ENCODE data around the gene ZFAND3.

Gene ZFAND3

DNA sequence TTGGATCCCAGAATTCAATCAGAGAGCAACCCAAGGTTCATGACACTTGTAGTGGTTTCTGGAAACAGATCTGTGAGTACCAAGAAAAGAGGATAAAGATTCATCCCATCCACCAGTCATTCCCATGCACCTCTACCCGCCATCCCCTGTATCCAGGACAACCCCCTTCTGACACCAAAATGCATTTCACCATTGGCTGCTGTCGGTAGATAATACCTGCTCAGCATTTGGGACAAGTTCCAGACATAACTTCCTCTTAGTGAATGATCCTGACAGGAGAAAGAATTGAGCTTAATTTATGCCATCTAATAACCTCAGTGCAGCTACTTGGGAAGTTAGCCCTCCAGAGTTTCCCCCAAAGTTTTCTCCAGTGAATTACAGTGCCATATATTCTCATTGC lies 329.1 kb downstream of the ZFAND3 start:
- no peaks in the 10 kb centered on the region for H3K9me3 Mint-ChIP-seq
- no peak overlapping the region for H3K27ac Mint-ChIP-seq

DNA sequence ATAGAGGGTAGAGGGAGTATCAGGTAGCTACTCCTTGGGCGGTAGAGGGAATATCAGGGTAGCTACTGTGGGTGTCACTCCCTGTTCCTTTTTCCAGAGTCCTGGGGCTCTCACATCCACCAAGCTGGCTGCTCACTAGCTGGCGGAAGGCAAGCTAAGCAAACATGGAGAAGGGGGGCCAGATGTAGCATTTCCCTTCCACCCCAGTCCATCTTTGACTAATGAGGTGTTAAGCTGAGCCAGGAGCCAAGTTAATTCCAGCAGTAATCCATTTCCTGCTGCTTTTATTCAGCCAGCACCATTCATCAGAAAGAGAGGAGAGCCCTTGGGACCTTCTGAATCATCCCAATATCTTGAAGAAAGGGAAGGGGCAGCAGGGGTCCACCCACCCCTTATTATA lies 330.0 kb downstream of the ZFAND3 start:
- peaks cover 50% of the 10 kb centered on the region for H3K36me3 Mint-ChIP-seq
- ATAC-seq = no peak
- no peak overlapping the region for H3K4me3 Mint-ChIP-seq
- H3K9me3 Mint-ChIP-seq = no peaks in the 10 kb centered on the region
- H3K4me1 Mint-ChIP-seq = peaks cover 6% of the 10 kb centered on the region
- no peak overlapping the region for H3K27ac Mint-ChIP-seq
- no peaks in the 10 kb centered on the region for H3K27me3 Mint-ChIP-seq

More for the DNA sequence above, 329.1 kb downstream of the ZFAND3 start:
- H3K27me3 Mint-ChIP-seq = no peaks in the 10 kb centered on the region
- ATAC-seq = no peak
- peaks cover 6% of the 10 kb centered on the region for H3K4me1 Mint-ChIP-seq
- peaks cover 50% of the 10 kb centered on the region for H3K36me3 Mint-ChIP-seq
- no peak overlapping the region for H3K4me3 Mint-ChIP-seq

- Mint-ChIP-seq H3K9me3 (no peaks in the 10 kb centered on the region), H3K4me1 (peaks cover 6% of the 10 kb centered on the region), H3K36me3 (peaks cover 55% of the 10 kb centered on the region), H3K27me3 (no peaks in the 10 kb centered on the region), H3K4me3 (no peak overlapping the region), H3K27ac (no peak overlapping the region)
- no peak for ATAC-seq
These were observed 330.5 kb downstream of the ZFAND3 start for GRCh38 chr6:38150021-38150420.

- Mint-ChIP-seq H3K9me3 (no peaks in the 10 kb centered on the region), H3K4me3 (no peak overlapping the region), H3K27me3 (no peaks in the 10 kb centered on the region), H3K36me3 (peaks cover 56% of the 10 kb centered on the region), H3K4me1 (peaks cover 5% of the 10 kb centered on the region), H3K27ac (no peak overlapping the region)
- no peak for ATAC-seq
These were observed 331.3 kb downstream of the ZFAND3 start for GRCh38 chr6:38150681-38151296.

DNA sequence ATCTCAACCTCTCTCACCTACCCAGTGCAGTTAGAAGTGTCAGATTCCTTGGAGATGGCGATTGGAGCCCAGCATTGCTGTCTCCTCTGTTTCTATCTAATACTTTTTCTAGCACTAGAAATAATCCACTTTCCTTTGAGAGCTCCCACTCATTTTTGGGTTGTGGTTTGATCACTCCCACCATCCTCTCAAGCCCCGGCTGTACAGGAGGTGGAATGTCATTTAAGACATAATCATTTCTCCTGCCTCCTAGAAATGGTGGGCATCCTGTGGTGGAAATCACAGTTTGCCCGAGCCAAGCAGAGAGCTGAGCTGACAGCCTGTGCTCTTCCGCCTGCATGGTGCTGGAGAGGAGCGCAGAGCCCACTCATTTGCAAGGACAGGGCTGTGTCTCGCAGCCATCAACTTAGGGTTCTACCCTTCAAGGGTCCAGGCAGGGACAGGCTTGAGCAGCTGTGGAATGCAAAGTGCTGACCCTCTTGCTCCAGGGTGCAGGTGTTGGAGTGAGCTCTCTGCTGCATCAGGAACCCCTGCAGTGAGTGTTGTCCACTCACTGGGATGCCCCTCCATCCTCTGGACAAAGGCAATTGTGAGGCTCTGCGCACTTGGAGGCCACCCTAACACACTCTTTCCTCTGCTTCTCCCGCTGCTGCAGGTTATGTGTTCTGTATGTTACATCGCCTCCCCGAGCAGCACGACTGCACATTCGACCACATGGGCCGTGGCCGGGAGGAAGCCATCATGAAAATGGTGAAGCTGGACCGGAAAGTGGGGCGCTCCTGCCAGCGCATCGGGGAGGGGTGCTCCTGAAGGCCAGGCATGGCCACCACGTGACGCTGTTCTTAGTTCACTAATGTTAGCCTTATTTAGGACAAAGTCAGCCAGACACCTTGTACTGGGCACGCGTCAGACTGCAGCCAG lies 332.3 kb downstream of the ZFAND3 start:
- H3K27ac Mint-ChIP-seq = no peak overlapping the region

DNA sequence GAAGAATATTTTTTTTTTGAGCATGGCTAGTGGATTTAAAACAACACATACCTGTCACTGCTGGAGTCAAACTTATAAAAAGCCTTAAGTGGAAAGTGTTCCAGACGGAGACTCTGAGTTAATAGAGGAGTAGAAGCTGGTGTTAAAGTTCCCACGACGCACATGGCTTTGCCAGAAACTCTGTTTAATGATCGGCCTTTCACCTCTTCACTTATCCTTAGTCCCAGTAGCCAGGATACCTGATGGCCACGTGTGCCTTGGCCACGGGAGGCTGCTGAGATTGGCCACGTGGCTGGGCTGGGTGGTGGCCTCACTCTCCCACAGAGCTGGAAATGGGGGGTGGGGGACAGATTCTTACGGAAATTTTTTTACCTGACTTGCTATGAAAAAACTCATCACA lies 333.1 kb downstream of the ZFAND3 start:
- no peak overlapping the region for H3K4me3 Mint-ChIP-seq
- H3K27ac Mint-ChIP-seq = no peak overlapping the region
- no peak for ATAC-seq
- peaks cover 46% of the 10 kb centered on the region for H3K36me3 Mint-ChIP-seq
- no peaks in the 10 kb centered on the region for H3K27me3 Mint-ChIP-seq
- no peaks in the 10 kb centered on the region for H3K4me1 Mint-ChIP-seq
- no peaks in the 10 kb centered on the region for H3K9me3 Mint-ChIP-seq

More for the DNA sequence above, 332.3 kb downstream of the ZFAND3 start:
- Mint-ChIP-seq H3K36me3 (peaks cover 45% of the 10 kb centered on the region), H3K9me3 (no peaks in the 10 kb centered on the region), H3K4me3 (no peak overlapping the region), H3K4me1 (no peaks in the 10 kb centered on the region), H3K27me3 (no peaks in the 10 kb centered on the region)
- ATAC-seq = no peak

- Mint-ChIP-seq H3K36me3 (peaks cover 48% of the 10 kb centered on the region), H3K4me3 (no peak overlapping the region), H3K9me3 (peaks cover 3% of the 10 kb centered on the region), H3K27ac (no peak overlapping the region), H3K27me3 (no peaks in the 10 kb centered on the region), H3K4me1 (no peaks in the 10 kb centered on the region)
- ATAC-seq = no peak
These were observed 333.7 kb downstream of the ZFAND3 start for GRCh38 chr6:38153076-38153797.

GRCh38 chr6:38153798-38154345 lies 334.3 kb downstream of the ZFAND3 start:
- Mint-ChIP-seq H3K9me3 (peaks cover 6% of the 10 kb centered on the region), H3K4me3 (no peak overlapping the region), H3K36me3 (peaks cover 53% of the 10 kb centered on the region), H3K27ac (no peak overlapping the region), H3K4me1 (no peaks in the 10 kb centered on the region), H3K27me3 (no peaks in the 10 kb centered on the region)
- no peak for ATAC-seq

GRCh38 chr6:38154731-38155130 lies 335.2 kb downstream of the ZFAND3 start:
- Mint-ChIP-seq H3K4me1 (no peaks in the 10 kb centered on the region), H3K27ac (no peak overlapping the region), H3K4me3 (no peak overlapping the region), H3K36me3 (peaks cover 54% of the 10 kb centered on the region), H3K9me3 (peaks cover 10% of the 10 kb centered on the region), H3K27me3 (no peaks in the 10 kb centered on the region)
- ATAC-seq = no peak

- Mint-ChIP-seq H3K9me3 (peaks cover 10% of the 10 kb centered on the region), H3K27ac (no peak overlapping the region), H3K4me1 (no peaks in the 10 kb centered on the region), H3K36me3 (peaks cover 59% of the 10 kb centered on the region), H3K4me3 (no peak overlapping the region), H3K27me3 (no peaks in the 10 kb centered on the region)
- no peak for ATAC-seq
These were observed 335.6 kb downstream of the ZFAND3 start for GRCh38 chr6:38155144-38155543.

- Mint-ChIP-seq H3K9me3 (peaks cover 12% of the 10 kb centered on the region), H3K4me3 (no peak overlapping the region), H3K27me3 (no peaks in the 10 kb centered on the region), H3K36me3 (peaks cover 60% of the 10 kb centered on the region), H3K27ac (no peak overlapping the region), H3K4me1 (no peaks in the 10 kb centered on the region)
- no peak for ATAC-seq
These were observed 336.2 kb downstream of the ZFAND3 start for GRCh38 chr6:38155621-38156204.

GRCh38 chr6:38156818-38157565 lies 337.5 kb downstream of the ZFAND3 start:
- no peak for ATAC-seq
- Mint-ChIP-seq H3K27me3 (no peaks in the 10 kb centered on the region), H3K27ac (no peak overlapping the region), H3K4me3 (no peak overlapping the region), H3K36me3 (peaks cover 59% of the 10 kb centered on the region), H3K4me1 (no peaks in the 10 kb centered on the region), H3K9me3 (peaks cover 16% of the 10 kb centered on the region)

GRCh38 chr6:38157905-38158304 lies 338.4 kb downstream of the ZFAND3 start:
- Mint-ChIP-seq H3K9me3 (peaks cover 16% of the 10 kb centered on the region), H3K4me1 (no peaks in the 10 kb centered on the region), H3K27me3 (no peaks in the 10 kb centered on the region), H3K27ac (no peak overlapping the region), H3K4me3 (no peak overlapping the region), H3K36me3 (peaks cover 52% of the 10 kb centered on the region)
- no peak for ATAC-seq

- Mint-ChIP-seq H3K27me3 (no peaks in the 10 kb centered on the region), H3K9me3 (peaks cover 16% of the 10 kb centered on the region), H3K36me3 (peaks cover 47% of the 10 kb centered on the region), H3K27ac (no peak overlapping the region), H3K4me1 (no peaks in the 10 kb centered on the region), H3K4me3 (no peak overlapping the region)
- no peak for ATAC-seq
These were observed 339.3 kb downstream of the ZFAND3 start for GRCh38 chr6:38158762-38159350.
